GM21825 (cell line): ENCODE results near the gene SHOC2.

Source experiments
- ATAC-seq: cut with Tn5 transposase; IDR thresholded peaks from one replicate; pipeline ENCODE4 v1.9.1; 2021; ENCODE audit warnings: mild to moderate bottlenecking, moderate library complexity; ENCODE audit not compliant: unreplicated experiment

The SHOC2 gene

GRCh38 chr10:111037858-111038257 lies 118.5 kb downstream of the SHOC2 start:
- no peak for ATAC-seq

GRCh38 chr10:111039522-111039921 lies 120.1 kb downstream of the SHOC2 start:
- ATAC-seq = no peak

- no peak for ATAC-seq
These were observed 137.6 kb downstream of the SHOC2 start for GRCh38 chr10:111057006-111057405.
